CD4-positive, alpha-beta T cell treated with Interleukin-15 for 1 hour (primary cell): ENCODE results near the gene OLFM2.
"Not testable (repeated sequence)": the region's sequence is repeated elsewhere in the genome, so short reads cannot be mapped to it uniquely, and the experiment has no call there.

Experiments
- DNase-seq: peaks from one replicate; pipeline ENCODE4 v3.0.0-alpha.2; 2020

The OLFM2 gene

GRCh38 chr19:9936326-9937000 is at the start of gene OLFM2:
OLFM2 (minus strand) TSS chr19:9936515; CDS start chr19:9936366, 149 bp downstream.
- DNase-seq = no peak

DNA sequence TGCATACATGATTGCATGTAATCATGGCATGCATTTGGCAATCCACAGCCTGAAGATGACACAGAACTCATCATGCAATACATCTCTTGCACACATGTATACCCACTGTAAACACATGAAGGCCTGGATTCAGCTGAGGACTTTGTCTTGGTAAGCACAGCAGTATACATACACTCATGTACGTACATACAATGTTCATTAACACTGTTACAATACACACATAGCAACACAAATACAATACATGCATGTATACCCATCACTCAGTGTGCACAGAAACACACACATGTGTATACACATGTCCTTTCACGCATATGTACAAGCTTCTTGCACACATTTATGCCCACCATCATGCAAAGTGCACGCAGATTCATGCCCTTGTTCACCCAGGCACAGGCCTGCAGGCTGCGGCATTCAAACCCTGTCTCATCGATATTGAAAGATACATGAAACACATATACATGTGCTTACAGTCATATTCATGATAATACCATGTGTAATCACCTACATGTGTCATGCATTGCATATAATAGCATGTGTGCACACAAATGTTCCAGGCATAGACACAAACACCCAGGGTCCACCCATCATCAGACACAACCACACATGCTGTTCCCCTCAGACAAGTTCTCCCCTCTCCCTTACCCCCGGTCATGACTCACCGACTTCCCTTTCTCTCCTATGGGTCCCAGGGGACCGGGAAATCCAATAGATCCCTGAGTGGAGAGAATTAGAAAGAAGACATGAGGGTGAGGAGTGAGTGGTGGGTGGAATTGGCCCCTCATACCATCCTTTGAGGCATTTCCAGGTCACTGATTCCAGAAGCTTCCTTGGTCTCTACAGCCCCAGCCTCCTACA is 45.3 kb upstream of the OLFM2 start:
- DNase-seq = no peak

GRCh38 chr19:9972103-9972502 is 35.8 kb upstream of the OLFM2 start:
- DNase-seq = no peak

GRCh38 chr19:9971166-9971897 is 35.0 kb upstream of the OLFM2 start:
- DNase-seq = no peak

- no peak for DNase-seq
Observed at GRCh38 chr19:9970481-9970880, 34.2 kb upstream of the OLFM2 start.

DNA sequence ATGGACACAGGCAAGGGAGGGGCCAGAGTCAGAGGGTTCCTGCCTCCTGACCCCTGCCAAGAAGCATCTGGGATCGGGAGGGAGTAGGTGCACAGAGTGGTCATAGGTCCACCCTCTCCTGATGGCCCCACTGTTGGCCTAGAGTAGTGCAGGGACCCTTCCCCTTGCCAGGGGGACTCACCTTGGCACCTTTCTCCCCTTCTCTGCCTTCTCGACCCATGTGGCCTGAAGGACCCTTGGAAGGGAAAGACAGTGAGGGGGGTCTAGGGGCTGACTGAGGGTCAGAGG is 33.3 kb upstream of the OLFM2 start:
- no peak for DNase-seq

- DNase-seq = no peak
Observed at GRCh38 chr19:9968820-9969687, 32.7 kb upstream of the OLFM2 start.

DNA sequence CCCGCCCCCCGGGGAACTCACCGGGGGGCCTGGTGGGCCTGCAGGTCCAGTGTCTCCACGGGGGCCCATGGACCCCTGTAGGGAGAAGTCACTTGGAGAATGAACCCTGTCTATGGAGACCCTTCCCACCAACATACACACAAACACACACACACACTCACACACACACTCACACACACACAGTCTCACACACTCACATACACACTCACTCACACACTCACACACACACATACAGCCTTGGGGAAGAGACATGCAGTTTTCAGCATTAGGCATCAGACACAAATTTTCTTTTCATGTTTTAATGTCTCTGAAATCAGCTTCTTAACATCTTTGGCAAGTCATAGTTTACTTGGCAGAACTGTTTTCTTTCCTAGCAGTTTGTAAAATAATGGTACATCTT is 31.0 kb upstream of the OLFM2 start:
- no peak for DNase-seq

DNA sequence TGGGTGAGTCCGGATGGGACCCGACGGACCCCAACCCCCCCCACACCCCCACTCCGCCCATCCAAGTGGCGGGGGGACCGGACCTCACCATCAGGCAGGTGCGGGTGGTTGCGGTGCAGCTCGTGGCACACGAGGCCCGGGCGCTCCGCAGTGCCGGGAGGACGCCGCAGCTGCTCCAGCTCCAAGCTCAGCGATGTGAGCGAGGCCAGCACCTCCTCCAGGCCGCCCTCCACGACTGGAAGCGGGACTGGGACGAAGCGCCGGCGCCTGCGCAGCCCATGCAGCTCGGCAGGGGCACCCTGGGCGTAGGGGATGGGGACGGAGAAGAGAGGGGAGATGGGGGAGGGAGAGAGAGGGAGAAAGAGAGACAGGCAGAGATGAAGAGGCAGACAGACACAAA is 30.1 kb upstream of the OLFM2 start:
- no peak for DNase-seq

DNA sequence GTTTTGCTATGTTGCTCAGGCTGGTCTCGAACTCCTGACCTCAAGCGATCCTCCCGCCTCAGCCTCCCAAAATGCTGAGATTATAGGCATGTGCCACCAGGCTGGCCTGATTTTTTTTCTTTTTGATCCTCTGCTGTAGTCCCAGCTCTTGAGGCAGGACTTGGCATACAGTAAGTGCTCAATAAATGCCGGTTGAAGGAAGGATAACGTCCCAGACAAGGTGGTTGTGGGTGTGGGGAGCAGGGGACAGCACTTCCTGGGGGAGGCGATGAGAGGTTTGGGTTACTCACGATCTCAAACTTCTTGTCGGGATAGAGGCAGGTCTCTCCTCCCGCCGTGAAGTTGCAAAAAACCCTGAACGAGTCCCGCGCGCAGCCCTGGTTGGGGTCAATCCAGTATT is 29.7 kb upstream of the OLFM2 start:
- no peak for DNase-seq

DNA sequence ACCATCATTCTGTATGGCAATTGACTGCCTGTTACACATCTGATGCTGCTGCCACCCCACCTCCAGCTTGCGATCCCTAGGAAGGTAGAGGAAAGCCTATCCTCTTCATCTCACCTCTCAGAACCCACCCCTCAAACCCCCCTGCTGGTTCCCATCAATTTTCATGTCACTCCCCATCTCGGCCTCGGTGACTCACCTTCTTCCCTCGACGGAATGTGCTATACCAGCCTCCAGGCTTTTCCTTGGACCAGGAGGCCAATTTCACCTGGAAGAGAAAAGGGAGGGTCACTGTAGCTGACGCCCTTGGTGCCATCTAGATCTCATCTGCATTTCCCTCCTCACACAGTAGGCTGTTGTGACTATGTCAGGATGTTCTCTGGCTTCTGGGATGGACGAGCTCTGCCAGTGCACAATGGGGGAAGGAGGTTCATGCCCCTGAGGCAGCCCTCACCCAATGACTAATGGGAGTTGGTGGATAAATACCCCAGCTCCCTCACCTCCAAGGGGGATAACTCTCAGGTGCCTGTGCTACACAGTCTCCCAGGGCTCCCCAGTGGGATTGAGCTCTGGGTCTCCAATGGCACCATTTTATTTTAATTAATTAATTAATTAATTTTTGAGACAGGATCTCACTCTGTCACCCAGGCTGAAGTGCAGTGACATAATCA is 26.4 kb upstream of the OLFM2 start:
- DNase-seq = no peak

DNA sequence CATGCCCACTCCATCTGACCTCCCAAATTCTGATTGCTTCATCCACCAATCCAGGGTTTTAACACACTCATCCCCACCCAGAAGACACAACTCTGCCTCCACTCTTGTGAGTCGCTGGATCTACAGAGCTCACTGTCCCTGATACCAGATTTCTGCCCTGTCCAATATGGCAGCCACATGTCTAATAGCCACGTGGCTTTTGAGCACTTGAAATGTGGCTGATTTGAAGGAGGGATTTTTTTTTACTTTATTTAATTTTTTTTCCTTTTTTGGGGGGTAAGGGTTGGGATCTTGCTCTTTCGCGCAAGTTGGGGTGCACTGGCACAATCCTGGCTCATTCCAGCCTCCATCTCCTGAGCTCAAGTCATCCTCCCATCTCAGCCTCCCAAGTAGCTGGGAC is 24.8 kb upstream of the OLFM2 start:
- no peak for DNase-seq

DNA sequence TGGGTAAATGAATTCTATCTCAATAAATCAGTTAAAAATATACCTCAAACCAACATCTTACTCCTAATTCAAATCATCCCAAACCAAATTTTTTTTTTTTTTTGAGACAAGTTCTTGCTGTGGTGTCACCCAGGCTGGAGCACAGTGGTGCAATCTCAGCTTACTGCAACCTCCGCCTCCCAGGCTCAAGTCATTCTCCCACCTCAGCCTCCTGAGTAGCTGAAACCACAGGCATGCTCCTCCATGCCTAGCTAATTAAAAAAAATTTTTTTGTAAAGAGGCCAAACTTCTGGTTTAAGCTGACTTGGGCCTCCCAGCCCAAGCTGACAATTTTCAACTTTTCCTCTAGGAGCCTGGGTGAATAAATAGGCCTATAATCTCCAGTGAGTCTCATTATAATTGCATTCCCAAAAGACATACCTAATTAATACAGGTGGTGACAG is 22.1 kb upstream of the OLFM2 start:
- DNase-seq = no peak

- no peak for DNase-seq
Observed at GRCh38 chr19:9956956-9957355, 20.6 kb upstream of the OLFM2 start.

DNA sequence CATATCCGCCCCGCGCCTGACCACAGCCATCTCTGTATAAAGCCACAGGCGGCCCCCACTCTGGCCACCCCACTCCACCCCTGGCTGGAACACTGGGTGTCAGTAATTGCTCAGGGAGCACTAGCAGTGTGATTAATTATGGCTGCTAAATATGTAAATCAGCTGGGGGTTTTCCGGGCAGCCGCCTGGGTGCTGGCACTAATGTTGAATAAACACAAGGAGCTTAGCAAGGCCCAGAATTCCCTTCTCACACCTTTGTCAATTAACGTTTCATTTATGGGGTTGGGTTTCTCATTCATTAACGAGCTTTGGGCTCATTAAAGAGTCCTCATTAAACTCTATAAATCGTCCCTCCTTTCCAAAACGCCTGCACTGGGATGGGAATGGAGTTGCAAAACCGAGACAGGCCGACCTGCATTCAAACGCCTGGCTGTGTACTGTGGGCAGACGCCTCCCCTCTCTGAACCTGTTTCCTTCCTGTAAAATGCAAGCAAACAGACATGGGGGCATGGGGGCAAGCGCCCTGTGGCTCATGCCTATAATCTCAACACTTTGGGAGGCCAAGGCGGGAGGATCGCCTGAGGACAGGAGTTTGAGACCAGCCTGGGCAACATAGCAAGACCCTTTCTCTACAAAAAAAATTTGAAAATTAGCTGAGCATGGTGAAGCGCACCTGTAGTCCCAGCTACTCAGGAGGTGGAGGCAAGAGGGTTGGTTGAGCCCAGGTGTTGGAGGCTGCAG is 17.7 kb upstream of the OLFM2 start:
- DNase-seq = no peak

GRCh38 chr19:9952276-9952675 is 16.0 kb upstream of the OLFM2 start:
- DNase-seq = no peak

DNA sequence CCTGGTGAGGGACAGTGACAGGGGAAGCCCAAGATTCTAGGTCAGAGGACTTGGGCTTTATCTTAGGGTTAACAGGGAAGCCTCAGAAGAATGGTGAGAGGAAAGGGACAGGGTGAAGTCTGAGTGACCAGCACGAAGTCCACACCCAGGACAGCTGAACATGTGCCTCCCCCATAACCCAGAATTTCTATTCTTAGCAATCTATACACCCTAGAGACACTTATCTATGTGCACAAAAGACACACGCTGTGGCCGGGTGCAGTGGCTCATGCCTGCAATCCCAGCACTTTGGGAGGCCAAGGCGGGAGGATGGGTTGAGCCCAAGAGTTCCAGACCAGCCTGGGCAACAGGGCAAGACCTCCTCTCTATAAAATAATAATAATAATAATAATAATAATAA is 11.1 kb upstream of the OLFM2 start:
- no peak for DNase-seq

DNA sequence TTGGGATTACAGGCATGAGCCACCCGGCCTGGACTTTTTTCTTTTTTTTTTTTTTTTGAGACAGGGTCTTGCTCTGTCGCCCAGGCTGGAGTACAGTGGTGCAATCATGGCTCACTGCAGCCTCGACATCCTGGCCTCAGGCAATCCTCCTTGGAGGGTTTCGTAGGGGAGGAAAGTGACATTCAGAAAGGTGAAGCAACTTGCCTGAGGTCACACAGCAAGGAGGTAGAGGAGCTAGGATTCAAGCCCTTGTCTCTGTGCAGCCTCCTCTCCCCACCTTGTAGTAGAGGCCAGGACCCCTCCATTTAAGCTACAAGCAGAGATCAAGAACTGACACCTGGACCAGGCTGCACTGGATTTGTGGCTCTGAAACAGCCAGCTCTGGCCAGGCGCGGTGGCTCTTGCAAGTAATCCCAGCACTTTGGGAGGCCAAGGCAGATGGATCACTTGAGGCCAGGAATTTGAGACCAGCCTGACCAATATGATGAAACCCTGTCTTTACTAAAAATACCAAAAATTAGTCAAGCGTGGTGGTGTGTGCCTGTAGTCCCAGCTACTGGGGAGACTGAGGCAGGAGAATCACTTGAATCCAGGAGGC is 10.3 kb upstream of the OLFM2 start:
- not testable (repeated sequence) for DNase-seq

DNA sequence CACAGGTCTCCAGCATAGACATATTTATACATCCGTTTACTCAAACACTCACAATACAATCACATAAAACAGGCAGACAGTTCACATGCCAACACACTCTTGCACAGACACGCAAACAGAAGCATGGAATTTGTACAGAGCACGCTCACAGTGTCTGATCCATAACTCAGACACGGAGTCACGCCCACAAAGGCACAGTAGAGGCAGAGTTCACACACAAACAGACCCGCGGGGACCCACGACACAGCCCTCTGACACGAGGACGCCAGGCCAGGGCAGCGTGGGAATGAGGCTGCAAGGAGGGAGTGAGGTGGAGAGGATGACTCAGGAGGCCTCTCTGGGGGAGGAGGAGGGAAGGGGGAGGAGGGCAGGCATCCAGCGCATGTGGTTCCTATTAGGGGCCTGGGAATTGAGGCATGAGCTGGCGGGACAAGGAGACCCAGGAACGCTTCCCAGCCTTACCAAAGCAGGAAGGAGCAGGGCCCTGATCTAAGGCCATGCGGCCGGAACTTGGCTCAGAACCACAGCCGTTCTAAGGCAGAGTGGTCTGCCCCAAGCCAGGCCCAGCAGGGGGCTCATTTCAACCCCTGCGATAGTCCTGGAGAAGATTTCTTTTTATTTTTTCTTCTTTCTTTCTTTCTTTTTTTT is 9.1 kb upstream of the OLFM2 start:
- DNase-seq = no peak

GRCh38 chr19:9943744-9944143 is 7.4 kb upstream of the OLFM2 start:
- no peak for DNase-seq

DNA sequence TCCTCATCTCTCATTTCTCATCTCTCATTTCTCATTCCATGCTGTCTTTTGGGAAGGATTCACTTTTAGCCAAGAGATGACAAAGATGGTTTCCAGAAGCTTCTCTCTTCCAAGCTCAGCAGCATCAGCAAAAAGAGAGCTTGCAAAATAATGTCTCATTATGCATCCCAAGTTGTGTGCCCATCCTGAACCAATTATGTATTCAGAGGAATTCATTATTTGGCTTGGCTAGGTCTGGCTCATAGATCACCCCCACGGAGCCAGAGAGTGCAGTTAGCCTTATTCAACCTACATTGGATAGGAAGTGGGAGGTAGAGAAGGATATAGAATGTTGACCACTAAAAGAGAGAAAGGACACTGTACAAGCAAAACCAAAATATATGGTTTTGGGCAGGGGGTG is 5.4 kb upstream of the OLFM2 start:
- DNase-seq = no peak
